IMR-90 (cell line): ENCODE measurements around the gene PTPRC. TPM values are rescaled to one million over a fixed set of nuclear protein-coding genes. Genes with fewer than 3 reads are reported as not detected.
A peak's percentile ranks its signal among the peaks of the same experiment; 100 is the strongest.

Experiments used
- ATAC-seq: fragments of 200-7000 bp; cut with Tn5 transposase; 2 replicates; pipeline ENCODE4 v1.9.1; 2020; ENCODE audit warnings: low read depth, mild to moderate bottlenecking, moderate library complexity
- BruUV-seq: library from RNA; stranded (reverse); fragments of 400-500 nt; replicated peaks from 2 replicates; lab custom pipeline; 2021; lab: Mats Ljungman, UMichigan
- CTCF ChIA-PET: fragments of 300-600 bp; formaldehyde crosslinking; extraction: SDS; loops from one replicate; lab custom pipeline; 2021; ENCODE audit warnings: antibody characterized with exemption; lab: Yijun Ruan, JAX
- POLR2A ChIA-PET: fragments of 300-600 bp; sonication (Branson Sonifier 250); formaldehyde crosslinking; loops from one replicate; lab custom pipeline; 2022; ENCODE audit warnings: antibody characterized with exemption; ENCODE audit not compliant: unreplicated experiment; lab: Charles Lee
- DNase-seq: peaks from one replicate; pipeline ENCODE4 v3.0.0; 2013
- H2AFZ ChIP-seq: replicated peaks from 2 replicates; pipeline ENCODE3; 2013; ENCODE audit warnings: low read length, mild to moderate bottlenecking; ENCODE audit not compliant: poor library complexity
- H2AK5ac ChIP-seq: 2 replicates; pipeline ENCODE4 v1.6.1; 2013; ENCODE audit warnings: low read depth, low read length, inconsistent platforms
- H2AK9ac ChIP-seq: replicated peaks from 2 replicates; pipeline ENCODE3; 2013; ENCODE audit warnings: mild to moderate bottlenecking, low read depth, low read length, moderate library complexity; ENCODE audit not compliant: poor library complexity
- H2BK120ac ChIP-seq: 2 replicates; pipeline ENCODE4 v1.6.1; 2013; ENCODE audit warnings: low read depth, low read length, inconsistent platforms
- H2BK15ac ChIP-seq: 3 replicates; pipeline ENCODE4 v1.6.1; 2013; ENCODE audit warnings: low read depth, low read length, inconsistent platforms
- H2BK20ac ChIP-seq: 2 replicates; pipeline ENCODE4 v1.6.1; 2013; ENCODE audit warnings: low read depth, mild to moderate bottlenecking, inconsistent platforms, low read length, moderate library complexity
- H2BK5ac ChIP-seq: 2 replicates; pipeline ENCODE4 v1.6.1; 2013; ENCODE audit warnings: mild to moderate bottlenecking, low read depth, low read length, inconsistent platforms; ENCODE audit not compliant: poor library complexity, severe bottlenecking
- H3K14ac ChIP-seq: replicated peaks from 2 replicates; pipeline ENCODE4 v1.6.1; 2013; ENCODE audit warnings: low read depth, low read length, inconsistent platforms
- H3K18ac ChIP-seq: 2 replicates; pipeline ENCODE4 v1.6.1; 2013; ENCODE audit warnings: low read depth, low read length, control low read depth
- H3K23ac ChIP-seq: 2 replicates; pipeline ENCODE4 v1.6.1; 2013; ENCODE audit warnings: low read depth, low read length, inconsistent platforms
- H3K27ac ChIP-seq: 2 replicates; pipeline ENCODE4 v1.5.1; 2013; ENCODE audit warnings: mild to moderate bottlenecking, control low read depth, low read length; ENCODE audit not compliant: insufficient read depth
- H3K27me3 ChIP-seq: 2 replicates; pipeline ENCODE4 v1.6.1; 2013; ENCODE audit warnings: low read length; ENCODE audit not compliant: control insufficient read depth, insufficient read depth
- H3K36me3 ChIP-seq: 2 replicates; pipeline ENCODE4 v1.6.1; 2013; ENCODE audit warnings: low read length, mixed read lengths; ENCODE audit not compliant: control insufficient read depth, insufficient read depth
- H3K4ac ChIP-seq: 2 replicates; pipeline ENCODE4 v1.6.1; 2013; ENCODE audit warnings: low read depth, low read length, inconsistent platforms
- H3K4me1 ChIP-seq: 2 replicates; pipeline ENCODE4 v1.6.1; 2013; ENCODE audit warnings: low read length, mixed read lengths; ENCODE audit not compliant: control insufficient read depth, insufficient read depth
- H3K4me2 ChIP-seq: 2 replicates; pipeline ENCODE4 v1.6.1; 2013; ENCODE audit warnings: low read depth, mild to moderate bottlenecking, control low read depth, low read length, moderate library complexity
- H3K4me3 ChIP-seq: 2 replicates; pipeline ENCODE4 v1.5.1; 2013; ENCODE audit warnings: low read depth, mild to moderate bottlenecking, control low read depth, low read length, moderate library complexity; ENCODE audit not compliant: insufficient read depth
- H3K56ac ChIP-seq: 2 replicates; pipeline ENCODE4 v1.6.1; 2013; ENCODE audit warnings: low read length, inconsistent platforms; ENCODE audit not compliant: insufficient read depth; ENCODE audit errors: extremely low read depth
- H3K79me1 ChIP-seq, 2 experiments: 2 replicates each; pipeline ENCODE4 v1.6.1; 2013; ENCODE audit warnings: low read length in 2 of 2, inconsistent platforms in 1 of 2, low read depth in 1 of 2
- H3K9ac ChIP-seq: 2 replicates; pipeline ENCODE4 v1.6.1; 2013; ENCODE audit warnings: low read depth, low read length, control low read depth
- H3K9me1 ChIP-seq: 2 replicates; pipeline ENCODE4 v1.6.1; 2013; ENCODE audit warnings: low read length, inconsistent platforms; ENCODE audit not compliant: insufficient read depth
- H3K9me3 ChIP-seq: 2 replicates; pipeline ENCODE4 v1.6.1; 2013; ENCODE audit warnings: low read length; ENCODE audit not compliant: control insufficient read depth, insufficient read depth
- H4K20me1 ChIP-seq: 2 replicates; pipeline ENCODE4 v1.6.1; 2013; ENCODE audit warnings: low read length, inconsistent platforms; ENCODE audit not compliant: insufficient read depth
- H4K5ac ChIP-seq: 2 replicates; pipeline ENCODE4 v1.6.1; 2013; ENCODE audit warnings: mild to moderate bottlenecking, low read depth, low read length, control low read depth
- H4K8ac ChIP-seq, 2 experiments: 2 replicates each; pipeline ENCODE4 v1.6.1; 2013; ENCODE audit warnings: low read depth in 2 of 2, low read length in 2 of 2, control low read depth in 1 of 2, inconsistent platforms in 1 of 2
- H4K91ac ChIP-seq: 2 replicates; pipeline ENCODE4 v1.6.1; 2013; ENCODE audit warnings: low read depth, low read length, inconsistent platforms; ENCODE audit not compliant: insufficient read depth
- CHD1 ChIP-seq: IDR thresholded peaks from 2 replicates; pipeline ENCODE4 v1.6.1; 2012; ENCODE audit warnings: low read depth, low read length, improper control_type of control experiment
- CTCF ChIP-seq: conservative IDR thresholded peaks from 2 replicates; pipeline ENCODE4 v1.5.1; 2012; ENCODE audit warnings: mild to moderate bottlenecking, low read depth, low read length, improper control_type of control experiment
- MAZ ChIP-seq: IDR thresholded peaks from 2 replicates; pipeline ENCODE4 v1.6.1; 2012; ENCODE audit warnings: low read depth, mild to moderate bottlenecking, low read length, improper control_type of control experiment, moderate library complexity, borderline replicate concordance
- POLR2A ChIP-seq: IDR thresholded peaks from 2 replicates; pipeline ENCODE4 v1.6.1; 2012; ENCODE audit warnings: mild to moderate bottlenecking, low read depth, low read length
- RAD21 ChIP-seq: IDR thresholded peaks from 2 replicates; pipeline ENCODE4 v1.6.1; 2012; ENCODE audit warnings: low read length, improper control_type of control experiment
- SMC3 ChIP-seq: fragments of 150-350 bp; IDR thresholded peaks from 2 replicates; pipeline ENCODE4 v1.6.1; 2016; ENCODE audit warnings: low read depth, mild to moderate bottlenecking, antibody characterized with exemption, low read length, moderate library complexity
- WGBS, 2 experiments: methylation state at CpG; one replicate each; pipeline versions ENCODE4 v1.1.5 to v1.1.7; 2013; ENCODE audit warnings: missing lambda C conversion rate in 2 of 2; ENCODE audit not compliant: insufficient read length in 1 of 2; ENCODE audit errors: extremely low coverage in 2 of 2; 5-methylcytosine and 5-hydroxymethylcytosine counted together
- dilution Hi-C: fragments of 300-500 bp; cut with HindIII; formaldehyde crosslinking; loops from one replicate; pipeline ENCODE4 v1.14.3; 2018; ENCODE audit warnings: low sequenced_read_pairs; ENCODE audit not compliant: unreplicated experiment
- in situ Hi-C: fragments of 300-500 bp; cut with MboI; formaldehyde crosslinking; loops from 3 replicates; pipeline ENCODE4 v1.14.3; 2019; ENCODE audit warnings: low sequenced_read_pairs, inconsistent platforms, mixed read lengths
- intact Hi-C: fragments of 100-400 bp; cut with micrococcal nuclease; formaldehyde crosslinking; loops from 2 replicates; pipeline ENCODE4 v1.10.0; 2022
- polyA plus RNA-seq, 3 experiments: library from polyadenylated mRNA; depleted of rRNA; stranded (reverse); fragments of >200 nt; gene quantifications; 2 replicates each; pipeline ENCODE4 v1.2.3, GENCODE V29; 2012; ENCODE audit warnings: low replicate concordance in 1 of 3
- total RNA-seq: library from RNA; depleted of rRNA; stranded (reverse); fragments of >200 nt; gene quantifications from 2 replicates; pipeline ENCODE4 v1.2.3, GENCODE V29; 2012

Gene PTPRC
- total and polyA plus RNA-seq, 2 of the 4 experiments (the other 2 are of a cell fraction), result not detected

- Histone ChIP-seq H4K91ac (no peak overlapping the region), H2BK15ac (no peak overlapping the region), H3K27ac (no peak overlapping the region), H3K4me1 (peaks cover 3% of the 10 kb centered on the region; the same call in 1 of the 2 replicates), H3K4me2 (no peak overlapping the region), H3K56ac (no peak overlapping the region), H3K4ac (no peak overlapping the region), H3K9ac (no peak overlapping the region), H3K14ac (no peak overlapping the region), H2AK9ac (no peak overlapping the region), H3K79me1 (no peaks in the 10 kb centered on the region), H3K27me3 (no peaks in the 10 kb centered on the region), H2BK120ac (peak overlapping the region; percentile 33; the same call in 1 of the 2 replicates), H2AK5ac (no peak overlapping the region; the same call in 1 of the 2 replicates), H3K9me1 (no peaks in the 10 kb centered on the region), H4K20me1 (no peaks in the 10 kb centered on the region), H3K23ac (no peak overlapping the region), H2BK20ac (no peak overlapping the region), H4K5ac (no peak overlapping the region), H2BK5ac (no peak overlapping the region), H3K9me3 (no peaks in the 10 kb centered on the region), H3K36me3 (no peaks in the 10 kb centered on the region), H2AFZ (no peak overlapping the region), H4K8ac (no peak overlapping the region), H3K18ac (no peak overlapping the region), H3K4me3 (no peak overlapping the region)
- dilution Hi-C loops, result no loop called here
- ATAC-seq (no peak; the same call in 1 of the 2 replicates), DNase-seq (peak; percentile 56)
- CTCF ChIA-PET, result no interaction called here
- in situ Hi-C loops, result loop anchor here (25.0 kb wide), 2 partner anchors 691 to 1741 kb away; no protein-coding TSS in a partner anchor
- TF ChIP-seq CTCF (peak; percentile 64), RAD21 (peak; percentile 86), SMC3 (peak; percentile 91), MAZ (no peak), CHD1 (no peak), POLR2A (no peak)
- BruUV-seq, result no TSS peak
- POLR2A ChIA-PET, result no interaction called here
- WGBS, 2 experiments, result no CpG with 5 or more reads among the region's 3 CpGs
- intact Hi-C loops, result loop anchor here (1.0 to 10.0 kb wide), 7 partner anchors 166 to 1743 kb away; no protein-coding TSS in a partner anchor
Measured at GRCh38 chr1:198771563-198772153, 132.8 kb downstream of the PTPRC start.
